ENCODE results near the gene UNC5B.

DNA sequence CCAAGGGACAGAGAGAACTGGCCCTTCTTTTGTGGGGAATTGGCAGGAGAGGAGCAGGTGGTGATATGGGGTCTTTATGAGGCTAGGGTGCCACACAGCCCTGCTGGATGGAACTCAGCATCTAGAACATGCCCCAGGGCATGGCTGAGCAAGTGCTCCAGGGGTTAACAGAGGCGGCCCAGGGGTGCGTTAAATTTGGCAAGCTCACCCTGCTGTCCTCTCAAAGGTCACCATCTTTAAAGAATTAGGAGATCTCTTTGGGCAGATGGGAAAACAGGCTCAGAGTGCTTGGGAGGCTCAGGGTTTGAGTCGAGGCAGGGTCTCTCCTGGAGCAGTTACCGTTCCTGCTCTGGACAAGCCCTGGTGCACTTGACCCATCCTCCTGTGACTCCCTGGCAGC, 21.4 kb upstream of the UNC5B start:
- TF ChIP-seq EZH2phosphoT487 (IDR thresholded peaks at IDR 0.05; ENCODE audit: borderline replicate concordance) (no peak), TCF7L2 (IDR thresholded peaks at IDR 0.05; ENCODE audit: borderline replicate concordance, extremely low read depth, insufficient read depth, insufficient read length) (no peak), ATF3 (IDR thresholded peaks at IDR 0.05) (no peak), POLR2A (IDR thresholded peaks at IDR 0.05; ENCODE audit: borderline replicate concordance, extremely low read depth, insufficient read depth, insufficient read length) (no peak), REST (IDR thresholded peaks at IDR 0.05; ENCODE audit: low read depth) (no peak), CEBPB (IDR thresholded peaks at IDR 0.05; ENCODE audit: low read depth) (no peak), YY1 (IDR thresholded peaks at IDR 0.05; ENCODE audit: extremely low read depth, insufficient replicate concordance, low read depth, low read length) (no peak), EZH2 (IDR thresholded peaks at IDR 0.05) (no peak), SIN3A (IDR thresholded peaks at IDR 0.05; ENCODE audit: low read depth) (no peak), ZNF274 (IDR thresholded peaks at IDR 0.05; ENCODE audit: low read depth, low read length) (no peak), POLR2AphosphoS5 (IDR thresholded peaks at IDR 0.05; ENCODE audit: low read depth, low read length) (no peak), SP1 (IDR thresholded peaks at IDR 0.05; ENCODE audit: low read depth) (no peak)
- TF ChIP-seq, protein P1, sequence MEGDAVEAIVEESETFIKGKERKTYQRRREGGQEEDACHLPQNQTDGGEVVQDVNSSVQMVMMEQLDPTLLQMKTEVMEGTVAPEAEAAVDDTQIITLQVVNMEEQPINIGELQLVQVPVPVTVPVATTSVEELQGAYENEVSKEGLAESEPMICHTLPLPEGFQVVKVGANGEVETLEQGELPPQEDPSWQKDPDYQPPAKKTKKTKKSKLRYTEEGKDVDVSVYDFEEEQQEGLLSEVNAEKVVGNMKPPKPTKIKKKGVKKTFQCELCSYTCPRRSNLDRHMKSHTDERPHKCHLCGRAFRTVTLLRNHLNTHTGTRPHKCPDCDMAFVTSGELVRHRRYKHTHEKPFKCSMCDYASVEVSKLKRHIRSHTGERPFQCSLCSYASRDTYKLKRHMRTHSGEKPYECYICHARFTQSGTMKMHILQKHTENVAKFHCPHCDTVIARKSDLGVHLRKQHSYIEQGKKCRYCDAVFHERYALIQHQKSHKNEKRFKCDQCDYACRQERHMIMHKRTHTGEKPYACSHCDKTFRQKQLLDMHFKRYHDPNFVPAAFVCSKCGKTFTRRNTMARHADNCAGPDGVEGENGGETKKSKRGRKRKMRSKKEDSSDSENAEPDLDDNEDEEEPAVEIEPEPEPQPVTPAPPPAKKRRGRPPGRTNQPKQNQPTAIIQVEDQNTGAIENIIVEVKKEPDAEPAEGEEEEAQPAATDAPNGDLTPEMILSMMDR (IDR thresholded peaks at IDR 0.05 in 2 of 3, conservative IDR thresholded peaks at IDR 0.05 in 1 of 3; ENCODE audit: borderline replicate concordance in 1 of 3, insufficient read depth in 1 of 3, low read depth in 2 of 3, low read length in 2 of 3), result no peak

Data from HCT116 (cell line).